MV-4-11 (cell line): Measurements from ENCODE around the gene WDR70.
"Not testable (repeated sequence)": the region's sequence is repeated elsewhere in the genome, so short reads cannot be mapped to it uniquely, and the experiment has no call there.

ENCODE experiments used
- DNase-seq: peaks from one replicate; lab custom pipeline; 2025; lab: John Stamatoyannopoulos, UW

WDR70 gene

DNA sequence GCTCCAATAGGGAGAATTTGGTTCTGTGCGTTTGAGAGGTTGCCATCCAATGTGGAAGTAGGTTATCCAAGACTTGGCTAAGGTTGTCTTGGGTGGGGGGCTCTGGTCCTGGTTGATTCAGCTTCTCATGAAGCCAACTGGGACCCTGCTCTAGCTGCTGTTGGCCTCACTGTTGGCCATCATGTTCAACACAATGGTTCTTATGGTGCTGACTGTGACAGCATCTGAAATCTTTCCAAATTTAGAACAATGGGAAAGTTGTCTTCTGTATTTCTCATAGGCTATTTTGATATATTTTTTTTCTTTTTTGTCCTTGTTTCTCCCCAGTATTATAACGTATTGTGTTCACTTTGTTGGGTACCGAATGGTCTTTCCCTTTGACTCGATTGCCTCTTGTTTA, 388.8 kb downstream of the WDR70 start:
- DNase-seq = no peak

DNA sequence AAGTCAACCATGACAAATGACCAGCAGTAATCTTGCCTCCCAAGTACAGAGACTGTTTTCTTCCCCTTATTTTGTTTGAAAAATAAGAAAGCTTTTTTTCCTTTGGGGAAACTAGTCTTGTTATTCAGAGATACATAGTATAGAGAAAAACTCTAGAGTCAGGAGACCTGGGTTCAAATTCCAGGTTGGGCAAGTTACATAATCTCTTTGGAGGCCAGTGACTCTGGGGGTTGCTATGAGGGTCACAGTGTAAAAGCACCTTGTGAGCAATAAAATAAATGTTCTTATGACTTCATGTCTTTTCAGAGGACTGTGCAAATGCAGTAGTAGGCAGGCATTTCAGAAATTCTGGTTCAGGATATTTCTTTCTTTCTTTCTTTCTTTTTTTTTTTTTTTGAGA, 389.3 kb downstream of the WDR70 start:
- DNase-seq = no peak

DNA sequence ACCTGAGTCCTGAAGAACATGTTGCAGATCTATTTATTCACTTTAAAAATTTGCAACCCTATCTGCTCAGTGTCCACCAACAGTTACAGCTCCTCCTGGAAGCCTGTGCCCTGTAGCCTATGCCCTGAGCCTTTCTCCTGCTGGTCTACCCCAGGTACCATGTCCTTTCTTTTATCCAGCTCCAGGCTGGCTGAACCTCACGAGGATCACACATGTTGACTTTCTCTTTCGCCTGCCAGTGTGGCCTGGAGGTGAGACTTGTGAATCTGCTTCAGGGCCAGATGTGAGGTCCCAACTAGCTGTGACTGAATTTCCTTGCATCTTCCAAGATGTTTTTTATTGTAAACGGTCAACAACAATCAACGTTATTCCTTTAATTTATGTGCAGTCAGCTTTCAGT, 390.0 kb downstream of the WDR70 start:
- peak; percentile 32 for DNase-seq

DNA sequence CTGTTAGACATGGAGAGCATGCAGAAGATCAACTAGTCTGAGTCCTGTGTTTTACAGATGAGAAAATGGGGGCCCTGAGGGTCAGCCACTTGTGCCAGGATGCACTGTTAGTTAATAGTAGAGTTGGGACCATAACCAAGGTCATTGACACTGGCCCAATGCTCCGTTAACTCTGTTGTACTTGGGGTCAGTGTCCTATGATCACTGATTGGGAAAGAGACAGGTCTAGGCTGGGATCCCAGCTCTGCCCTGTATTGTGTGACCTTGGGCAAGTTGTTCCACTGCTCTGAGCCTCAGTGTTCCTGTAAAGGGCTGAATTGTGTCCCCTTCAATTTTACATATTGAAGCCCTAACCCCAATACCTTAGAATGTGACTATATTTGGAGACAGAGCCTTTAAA, 390.7 kb downstream of the WDR70 start:
- DNase-seq = no peak

DNA sequence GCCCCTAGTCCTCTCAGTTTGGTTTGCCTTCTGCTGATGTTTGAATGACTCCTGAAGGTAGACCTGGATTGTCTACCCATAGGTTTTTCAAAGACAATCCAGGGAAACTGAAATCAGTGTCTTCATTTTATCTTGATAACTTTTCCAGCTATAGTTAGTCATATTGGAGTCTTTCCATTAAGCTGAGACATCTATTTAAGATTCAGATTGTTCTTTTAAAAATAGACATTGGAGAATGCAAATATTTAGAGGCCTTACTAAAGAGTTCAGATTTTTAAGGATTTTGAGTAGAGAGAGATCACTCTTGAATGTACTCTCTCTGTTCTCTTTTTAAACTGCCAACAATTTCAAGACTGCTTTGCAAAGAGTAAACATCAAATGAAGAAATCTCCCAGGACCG, 391.7 kb downstream of the WDR70 start:
- DNase-seq = no peak

DNA sequence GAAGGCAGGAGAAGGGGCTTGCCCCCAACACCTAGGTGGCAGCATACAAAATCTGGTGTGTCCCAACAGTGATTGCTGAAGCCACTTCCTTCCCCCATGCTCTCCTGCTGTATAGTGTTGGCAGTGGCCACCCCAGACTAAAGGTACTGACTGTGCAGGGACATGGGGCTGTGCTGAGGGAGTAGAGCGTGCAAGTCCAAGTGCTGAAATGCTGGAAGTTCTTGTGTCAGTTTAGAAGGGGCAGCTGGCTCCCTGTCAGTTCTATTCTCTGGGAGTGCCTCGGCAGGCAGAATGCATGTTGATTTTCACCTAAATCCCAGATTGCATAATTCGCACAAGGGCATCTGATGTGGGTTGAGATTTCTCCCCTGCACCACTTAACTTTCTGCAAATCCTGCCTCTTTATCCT, 392.1 kb downstream of the WDR70 start:
- DNase-seq = no peak

DNA sequence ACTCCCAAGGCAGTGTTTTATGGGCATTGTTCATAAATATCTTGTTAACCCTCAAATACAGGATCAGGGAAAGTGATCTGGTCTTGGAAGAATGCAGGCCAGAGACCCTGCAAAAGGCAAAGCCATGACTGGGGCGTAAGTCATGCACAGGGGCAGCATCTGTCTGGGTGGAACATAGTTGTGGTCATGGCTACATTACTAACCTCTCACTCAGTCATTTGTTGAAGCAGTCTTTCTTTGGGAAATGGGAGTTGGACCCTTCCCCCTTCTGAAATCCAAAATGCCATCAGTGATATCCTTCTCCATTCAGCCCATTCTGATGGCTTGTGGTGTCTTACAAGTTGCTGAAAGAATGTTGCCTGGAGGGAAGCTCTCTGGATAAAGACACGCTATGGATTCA, 392.6 kb downstream of the WDR70 start:
- no peak for DNase-seq

DNA sequence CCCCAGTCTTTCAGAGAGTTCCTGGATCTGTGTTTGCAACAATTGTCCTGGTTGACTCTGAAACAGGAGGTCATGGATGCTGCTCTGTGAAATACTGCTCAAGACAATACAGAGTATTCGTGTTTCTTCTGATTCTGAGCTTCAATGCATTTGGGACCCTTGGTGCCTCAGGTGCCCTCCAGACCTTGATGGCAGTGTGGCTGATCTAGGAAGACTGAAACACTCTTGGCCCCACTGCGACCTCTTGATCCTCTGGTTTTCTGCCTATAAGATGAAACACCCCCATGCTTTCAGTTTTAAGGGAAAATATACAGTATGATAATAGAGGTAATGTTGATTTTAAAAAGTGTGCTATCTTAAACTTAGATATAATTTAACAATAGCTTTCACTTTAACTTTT, 393.1 kb downstream of the WDR70 start:
- DNase-seq = no peak

DNA sequence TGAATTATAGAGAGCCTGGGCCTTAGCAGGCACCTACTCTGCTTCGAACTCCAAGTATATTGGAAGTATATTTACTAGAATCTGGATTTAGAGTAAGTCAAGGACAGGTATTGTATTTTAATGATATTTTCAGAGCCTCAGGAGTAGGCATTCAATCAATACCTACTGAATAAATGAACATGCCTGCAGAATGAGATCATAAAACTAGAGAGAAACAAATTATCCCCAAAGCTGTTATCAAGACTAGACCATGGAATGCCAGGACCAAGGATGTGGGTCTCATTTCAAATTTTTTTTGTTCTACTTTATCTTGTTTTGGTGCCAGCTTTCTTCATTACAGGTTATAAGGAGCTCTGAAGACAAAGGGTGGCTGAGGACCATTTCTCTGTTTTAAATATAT, 394.7 kb downstream of the WDR70 start:
- no peak for DNase-seq

DNA sequence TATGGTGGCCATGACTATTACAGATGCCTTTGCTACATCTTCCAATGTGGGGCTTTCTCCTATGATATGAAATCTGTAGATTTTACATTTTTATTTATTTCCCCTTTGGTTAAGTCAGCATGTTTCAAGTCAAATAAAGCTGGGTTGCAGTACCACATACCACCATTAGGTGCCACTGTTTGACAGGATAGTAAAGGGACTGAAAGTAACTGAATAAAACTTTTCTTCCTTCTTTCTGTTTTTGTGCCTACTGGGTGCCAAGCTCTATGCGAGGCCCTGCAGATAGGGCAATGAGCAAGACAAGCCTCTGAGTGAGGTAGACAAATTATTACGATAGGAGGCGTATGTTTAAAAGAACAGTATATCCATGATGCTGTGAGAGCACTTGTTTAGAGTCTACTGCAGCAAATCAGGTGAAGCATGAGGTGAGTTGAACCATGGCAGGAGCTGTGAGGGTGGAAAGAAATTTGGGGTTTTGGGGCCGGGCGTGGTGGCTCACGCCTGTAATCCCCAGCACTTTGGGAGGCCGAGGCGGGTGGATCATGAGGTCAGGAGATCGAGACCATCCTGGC, 395.9 kb downstream of the WDR70 start:
- DNase-seq = peak; percentile 42

DNA sequence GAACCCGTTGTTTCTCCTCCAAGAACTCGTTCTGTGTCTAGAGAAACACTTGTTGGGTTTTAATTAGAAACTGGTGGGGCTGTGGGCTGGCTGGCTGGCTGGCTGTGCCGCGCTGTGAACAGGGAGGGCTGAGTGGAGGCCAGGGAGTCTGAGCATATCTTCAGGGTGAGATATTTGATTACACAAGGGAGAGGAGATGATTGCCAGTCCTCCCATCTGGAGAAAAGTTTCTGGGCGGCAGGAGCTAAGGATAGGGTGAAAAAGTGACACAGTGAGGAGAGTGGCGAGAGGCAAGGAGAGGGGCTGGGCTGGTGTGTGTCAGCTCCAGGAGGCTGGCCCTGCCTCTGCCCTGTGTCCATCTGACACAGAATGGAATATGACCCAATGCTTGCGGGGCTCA, 397.7 kb downstream of the WDR70 start:
- no peak for DNase-seq

DNA sequence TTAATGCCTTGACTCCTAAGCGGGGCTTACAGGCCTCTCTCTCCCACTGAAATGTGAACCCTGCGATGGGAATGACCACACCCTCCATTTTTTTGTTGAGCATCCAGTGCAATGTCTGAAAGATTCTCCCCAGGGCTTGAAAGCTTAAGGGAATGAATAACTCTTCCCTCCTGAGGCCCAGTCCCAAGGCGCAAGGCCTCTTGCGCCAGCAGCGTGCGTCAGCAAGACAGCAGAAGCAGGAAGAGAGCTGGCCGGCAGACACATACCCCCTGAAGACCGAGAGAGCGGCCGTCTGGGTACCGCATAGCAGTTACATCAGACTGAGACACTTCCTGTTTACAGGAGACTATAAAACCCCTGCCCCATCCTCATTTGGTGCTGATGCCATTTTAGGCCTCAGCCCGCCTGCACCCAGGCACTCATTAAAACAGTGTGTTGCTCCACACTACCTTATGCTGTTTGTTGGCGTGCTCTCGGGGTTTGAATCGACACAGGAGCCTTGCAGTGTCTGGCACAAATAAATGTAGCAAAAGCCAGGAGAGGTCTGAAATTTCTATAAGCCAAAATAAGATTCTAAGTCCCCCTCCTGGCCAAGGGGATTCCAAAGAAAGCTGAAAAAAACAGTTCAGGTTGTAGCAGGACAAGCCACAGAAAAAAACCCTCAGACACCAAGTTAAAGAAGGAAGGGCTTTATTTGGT, 398.5 kb downstream of the WDR70 start:
- DNase-seq = peak; percentile 6

DNA sequence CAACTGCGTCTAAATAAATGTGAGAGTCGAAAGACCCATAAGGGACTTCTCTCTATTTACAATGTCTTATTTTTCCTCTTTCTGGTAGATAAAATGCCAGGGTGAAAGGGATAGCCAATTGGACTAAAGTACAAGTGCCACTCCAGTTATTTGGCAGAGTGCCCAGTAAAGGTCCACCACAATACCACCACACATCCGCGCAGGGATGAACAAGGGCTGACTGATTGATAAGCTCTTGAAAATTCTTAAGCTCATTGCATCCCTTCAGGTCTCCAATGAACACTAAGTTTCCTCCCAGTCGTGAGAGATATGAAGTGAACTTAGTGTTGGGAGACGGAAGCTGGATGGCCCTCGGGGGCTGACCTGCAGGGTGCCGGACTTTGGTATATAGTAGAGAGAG, 402.3 kb downstream of the WDR70 start:
- DNase-seq = not testable (repeated sequence)

DNA sequence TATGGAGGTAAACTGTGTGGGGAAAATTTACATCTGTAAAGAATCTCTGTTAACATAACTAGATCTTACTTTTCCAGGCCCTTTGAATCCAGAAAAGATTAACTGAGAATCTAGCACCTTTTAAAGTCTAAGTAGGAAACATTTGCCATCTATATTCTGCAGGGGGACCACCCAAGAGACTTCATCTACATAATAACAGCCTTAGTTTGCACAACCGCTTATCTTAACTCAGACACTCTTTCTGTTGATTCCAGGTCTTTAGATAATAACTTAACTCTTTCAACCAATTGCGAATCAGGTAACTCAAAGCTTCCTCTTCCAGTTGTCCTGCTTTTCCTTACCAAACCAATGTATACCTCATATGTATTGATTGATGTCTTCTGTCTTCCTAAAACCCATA, 407.3 kb downstream of the WDR70 start:
- DNase-seq = no peak

DNA sequence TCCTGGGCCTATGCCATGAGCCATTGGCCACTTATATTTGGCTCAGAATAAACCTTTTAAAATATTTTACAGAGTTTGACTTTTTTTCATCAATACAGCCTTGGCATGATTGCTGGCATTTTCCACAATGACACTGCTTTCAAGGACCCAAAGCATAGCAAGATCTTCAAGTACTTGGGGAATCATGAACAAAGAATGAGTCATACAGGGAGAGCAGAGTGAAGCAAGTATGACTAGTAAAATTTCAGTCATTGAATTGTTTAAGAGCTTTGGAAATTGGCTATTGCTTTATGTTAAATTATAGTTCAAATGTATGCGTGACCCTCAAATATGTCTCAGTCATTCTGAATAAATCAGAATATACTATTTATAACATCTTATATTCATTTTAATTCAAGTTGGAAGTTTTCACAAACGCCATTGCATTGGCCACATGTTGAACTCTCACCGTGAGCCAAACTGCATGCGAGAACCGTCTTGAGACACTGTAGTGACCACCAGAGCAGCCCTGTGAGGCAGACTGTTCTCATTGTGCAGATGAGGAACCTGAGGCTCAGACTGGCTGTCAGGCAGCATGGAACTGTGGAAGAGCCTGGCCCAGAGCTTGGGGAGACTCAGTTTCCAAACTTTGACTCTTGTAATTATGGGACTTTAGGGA, 407.9 kb downstream of the WDR70 start:
- peak; percentile 2 for DNase-seq

DNA sequence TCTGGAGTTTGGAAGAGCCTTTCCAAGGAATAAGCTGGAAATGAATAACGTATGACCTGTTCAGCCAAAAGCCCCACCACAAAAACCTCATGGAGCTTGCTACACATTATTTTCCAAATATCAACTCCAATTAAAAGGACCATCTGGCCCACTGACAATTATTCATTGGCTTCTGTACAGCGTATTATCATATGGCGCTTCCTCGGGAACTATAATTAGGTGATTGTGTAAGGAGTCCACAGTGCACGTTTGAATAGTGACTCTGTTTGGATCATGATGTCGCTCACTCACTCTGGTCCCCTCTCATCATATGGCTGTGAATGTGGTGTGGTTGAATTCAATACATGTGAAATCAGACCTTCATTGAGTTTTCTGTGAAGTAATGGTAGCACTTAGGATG, 408.6 kb downstream of the WDR70 start:
- DNase-seq = no peak

DNA sequence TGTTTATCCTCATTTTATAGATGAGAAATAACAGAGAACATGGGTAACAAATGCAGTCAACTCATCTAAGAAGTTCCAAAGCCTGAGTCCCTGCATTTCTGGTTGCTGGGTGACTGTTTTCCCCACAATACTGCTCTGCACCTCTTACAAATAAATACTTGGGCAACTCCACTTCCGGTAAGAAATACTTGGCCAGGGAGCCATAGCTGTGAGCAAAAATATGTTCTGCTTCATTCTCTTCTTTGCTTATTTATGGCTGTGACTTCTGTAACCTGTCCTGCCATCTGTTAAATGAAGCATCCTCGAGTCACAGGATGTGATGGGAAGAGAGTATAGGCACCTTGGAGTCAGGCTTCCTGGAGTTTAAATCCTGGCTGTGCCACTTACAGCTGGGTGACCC, 410.9 kb downstream of the WDR70 start:
- no peak for DNase-seq

DNA sequence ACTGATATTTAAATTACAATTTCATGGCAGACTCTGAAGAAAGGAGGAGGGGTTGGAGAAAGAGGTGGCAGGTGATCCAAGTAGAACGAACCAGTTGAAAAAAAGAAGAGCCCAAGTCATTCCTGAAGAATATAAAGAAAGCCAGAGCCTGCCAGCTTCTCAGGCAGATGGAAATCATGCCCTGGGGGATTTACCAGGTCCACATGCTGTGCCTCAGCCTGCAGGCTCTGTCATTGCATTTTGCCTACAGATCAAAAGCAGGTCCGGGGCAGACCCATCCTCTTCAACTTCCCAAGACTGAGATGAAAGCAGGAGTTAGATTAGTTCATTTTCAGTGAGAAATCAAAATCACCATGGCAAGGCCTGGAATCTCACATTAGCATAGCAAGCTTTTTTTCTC, 412.2 kb downstream of the WDR70 start:
- no peak for DNase-seq

DNA sequence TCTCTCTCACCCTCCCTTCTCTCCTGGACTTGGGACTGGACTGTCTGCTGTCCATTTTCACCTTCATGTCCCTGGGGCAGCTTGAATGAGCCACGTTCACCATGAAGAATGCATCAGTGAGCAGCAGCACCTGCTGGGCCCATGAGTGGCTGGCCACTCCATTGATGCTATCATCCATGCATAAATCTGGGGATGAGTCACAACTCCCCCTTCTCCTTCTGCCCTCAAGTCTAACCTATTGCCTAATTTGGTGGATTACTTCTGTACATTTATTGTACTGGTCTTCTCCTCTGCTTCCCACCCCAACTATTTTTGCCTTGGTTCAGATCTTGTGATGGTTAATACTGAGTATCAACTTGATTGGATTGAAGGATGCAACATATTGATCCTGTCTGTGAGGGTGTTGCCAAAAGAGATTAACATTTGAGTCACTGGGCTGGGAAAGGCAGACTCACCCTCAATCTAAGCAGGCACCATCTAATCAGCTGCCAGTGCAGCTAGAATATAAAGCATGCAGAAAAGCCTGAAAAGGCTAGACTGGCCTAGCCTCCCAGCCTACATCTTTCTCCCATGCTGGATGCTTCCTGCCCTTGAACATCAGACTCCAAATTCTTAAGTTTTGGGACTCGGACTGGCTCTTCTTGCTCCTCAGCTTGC, 414.0 kb downstream of the WDR70 start:
- DNase-seq = peak; percentile 72

DNA sequence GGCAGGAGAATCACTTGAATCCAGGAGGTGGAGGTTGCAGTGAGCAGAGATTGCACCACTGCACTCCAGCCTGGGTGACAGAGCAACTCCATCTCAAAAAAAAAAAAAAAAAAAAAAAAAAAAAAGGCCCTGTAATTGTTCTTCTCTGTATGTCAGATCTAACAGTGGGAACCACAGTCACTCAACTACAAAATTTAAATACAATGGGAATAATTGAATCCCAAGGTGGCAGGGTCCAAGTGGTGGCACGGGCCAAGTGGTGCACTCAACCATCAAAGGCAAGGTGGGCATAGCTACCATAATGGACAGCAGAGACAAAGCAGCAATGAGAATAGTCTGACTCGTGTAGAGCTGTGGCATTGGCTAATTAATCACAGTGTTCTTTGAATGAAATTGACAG, 416.2 kb downstream of the WDR70 start:
- not testable (repeated sequence) for DNase-seq

DNA sequence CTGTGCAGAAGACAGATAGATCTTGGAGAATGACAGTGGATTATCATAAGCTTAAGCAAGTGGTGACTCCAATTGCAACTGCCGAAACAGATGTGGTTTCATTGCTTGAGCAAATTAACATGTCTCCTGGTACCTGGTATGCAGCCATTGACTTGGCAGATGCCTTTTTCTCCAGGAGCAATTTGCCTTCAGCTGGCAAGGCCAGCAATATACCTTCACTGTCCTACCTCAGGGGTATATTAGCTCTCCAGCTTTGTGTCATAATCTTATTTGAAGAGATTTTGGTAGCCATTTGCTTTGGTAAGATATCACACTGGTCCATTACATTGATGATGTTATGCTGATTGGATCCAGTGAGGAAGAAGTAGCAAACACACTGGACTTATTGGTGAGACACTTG, 417.3 kb downstream of the WDR70 start:
- not testable (repeated sequence) for DNase-seq

DNA sequence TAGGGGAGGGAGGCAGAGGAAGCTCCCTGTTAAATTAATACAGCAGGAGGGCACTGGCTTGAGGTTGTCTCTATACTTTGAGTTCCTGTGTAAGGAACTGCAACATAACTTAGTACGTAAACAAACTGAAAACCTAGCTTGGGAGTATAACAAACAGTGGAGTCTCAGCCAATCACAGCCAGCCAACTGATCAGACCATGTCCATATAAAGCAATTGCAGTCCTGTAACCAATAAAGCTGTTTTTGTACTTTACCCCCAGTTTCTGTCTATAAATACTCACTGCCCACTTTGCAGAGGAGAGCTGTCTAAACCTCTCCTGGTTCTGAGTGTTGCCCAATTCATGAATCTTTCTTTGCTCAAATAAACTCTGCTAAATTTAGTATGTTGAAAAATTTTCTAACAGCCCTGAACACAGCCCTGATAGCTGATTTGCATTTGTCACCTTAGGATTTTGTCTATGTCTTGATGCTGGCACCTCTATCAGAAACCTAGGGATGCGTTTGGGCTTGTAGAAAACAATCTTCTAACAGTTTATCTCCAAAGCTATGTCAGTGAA, 420.8 kb downstream of the WDR70 start:
- DNase-seq = no peak

DNA sequence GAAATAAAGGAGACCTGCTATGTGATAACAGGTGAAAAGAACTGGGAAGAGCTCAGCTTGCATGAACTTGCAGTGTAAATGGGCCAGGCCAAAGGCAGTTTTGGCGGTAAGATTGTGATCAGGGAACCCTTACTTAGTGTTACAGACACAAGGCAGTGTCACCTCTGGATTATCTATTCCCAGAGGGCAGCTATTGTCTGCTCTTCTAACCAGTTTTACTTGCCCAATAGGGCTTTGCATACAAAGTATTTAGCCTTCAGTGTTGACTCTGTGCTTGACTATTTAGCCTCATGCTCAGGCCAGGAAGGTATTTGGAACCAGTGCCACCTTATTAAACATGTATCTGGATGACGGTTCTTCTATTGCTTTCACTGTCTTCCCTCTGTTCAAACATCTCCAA, 422.4 kb downstream of the WDR70 start:
- no peak for DNase-seq
